Naive thymus-derived CD4-positive, alpha-beta T cell (primary cell): Measurements from ENCODE around the gene IGFBP4. TPM values are rescaled to one million over a fixed set of nuclear protein-coding genes. Genes with fewer than 3 reads are reported as not detected.

Experiments used
- ATAC-seq: fragments of 150-1000 bp; cut with Tn5 transposase; 2 replicates; pipeline ENCODE4 v1.10.0; 2021; ENCODE audit warnings: mild to moderate bottlenecking, moderate library complexity
- CTCF ChIA-PET: fragments of 350-600 bp; sonication (Branson Sonifier 250); formaldehyde crosslinking; loops from one replicate; lab custom pipeline; 2021; ENCODE audit warnings: antibody characterized with exemption; lab: Charles Lee
- POLR2A ChIA-PET: fragments of 350-600 bp; sonication (Branson Sonifier 250); formaldehyde crosslinking; loops from one replicate; lab custom pipeline; 2021; ENCODE audit warnings: antibody characterized with exemption, inconsistent platforms; lab: Charles Lee
- DNase-seq, 9 donors: peaks; one replicate each; pipeline versions ENCODE4 v3.0.0 to v3.0.0-alpha.2; 2020 to 2022; ENCODE audit warnings: mixed read lengths in 1 of 9
- H3K27ac ChIP-seq: one replicate; pipeline ENCODE4 v1.7.0; 2013; ENCODE audit warnings: mild to moderate bottlenecking, low read depth, low read length, moderate library complexity
- H3K27me3 ChIP-seq, 2 donors: one replicate each; pipeline ENCODE4 v1.7.0; 2013; ENCODE audit warnings: low read length in 2 of 2, mild to moderate bottlenecking in 2 of 2, moderate library complexity in 2 of 2; ENCODE audit not compliant: control insufficient read depth in 2 of 2, insufficient read depth in 2 of 2
- H3K36me3 ChIP-seq, 3 experiments: 1 replicate in 2 of 3; 2 replicates in 1 of 3; pipeline ENCODE4 v1.7.0; 2013; ENCODE audit warnings: low read length in 3 of 3, mild to moderate bottlenecking in 3 of 3, moderate library complexity in 1 of 3; ENCODE audit not compliant: insufficient read depth in 3 of 3, control insufficient read depth in 2 of 3
- H3K4me1 ChIP-seq, 2 donors: one replicate each; pipeline ENCODE4 v1.7.0; 2013; ENCODE audit warnings: low read length in 2 of 2, mild to moderate bottlenecking in 2 of 2, moderate library complexity in 1 of 2; ENCODE audit not compliant: control insufficient read depth in 2 of 2, insufficient read depth in 2 of 2
- H3K4me3 ChIP-seq: 2 replicates; pipeline ENCODE4 v1.7.0; 2013; ENCODE audit warnings: mild to moderate bottlenecking, low read length
- H3K9me3 ChIP-seq, 3 experiments: 1 replicate in 2 of 3; 2 replicates in 1 of 3; pipeline ENCODE4 v1.7.0; 2013; ENCODE audit warnings: low read length in 3 of 3; ENCODE audit not compliant: control insufficient read depth in 2 of 3
- H3K27ac Mint-ChIP-seq, 9 donors: one replicate each; pipeline ENCODE4 v1.8.0; 2020 to 2022; ENCODE audit warnings: mixed read lengths in 9 of 9, mild to moderate bottlenecking in 8 of 9, moderate library complexity in 5 of 9, inconsistent platforms in 2 of 9
- H3K27me3 Mint-ChIP-seq, 5 donors: one replicate each; pipeline ENCODE4 v1.8.0; 2021 to 2022; ENCODE audit warnings: mixed read lengths in 5 of 5, mild to moderate bottlenecking in 1 of 5
- H3K36me3 Mint-ChIP-seq, 5 donors: one replicate each; pipeline ENCODE4 v1.8.0; 2020 to 2022; ENCODE audit warnings: mixed read lengths in 5 of 5, mild to moderate bottlenecking in 3 of 5, inconsistent platforms in 1 of 5
- H3K4me1 Mint-ChIP-seq, 7 donors: one replicate each; pipeline ENCODE4 v1.8.0; 2020 to 2022; ENCODE audit warnings: mixed read lengths in 7 of 7, mild to moderate bottlenecking in 3 of 7, inconsistent platforms in 1 of 7
- H3K4me3 Mint-ChIP-seq, 10 donors: one replicate each; pipeline ENCODE4 v1.8.0; 2020 to 2022; ENCODE audit warnings: mild to moderate bottlenecking in 10 of 10, mixed read lengths in 10 of 10, moderate library complexity in 6 of 10, inconsistent platforms in 2 of 10
- H3K9me3 Mint-ChIP-seq, 11 donors: one replicate each; pipeline ENCODE4 v1.8.0; 2020 to 2022; ENCODE audit warnings: mixed read lengths in 11 of 11, mild to moderate bottlenecking in 4 of 11, inconsistent platforms in 1 of 11, moderate library complexity in 1 of 11
- intact Hi-C, 2 donors: fragments of 100-400 bp; cut with micrococcal nuclease; formaldehyde crosslinking; loops; one replicate each; pipeline ENCODE4 v1.15.1; 2023
- polyA plus RNA-seq, 2 donors: library from polyadenylated mRNA; unstranded; fragments of 300-500 nt; fragmentation: Illumina TruSeq; gene quantifications; one replicate each; pipeline ENCODE4 v1.2.3, GENCODE V29; 2021
- total RNA-seq, 6 experiments: library from RNA in 5 of 6; stranded (reverse) in 5 of 6; gene quantifications; 1 replicate in 5 of 6; 2 replicates in 1 of 6; pipeline ENCODE4 v1.2.3 and lab custom pipeline; 2021 to 2026

Gene IGFBP4
- total and polyA plus RNA-seq, 7 experiments from 2014 or later, result 0.45 to 116 (median 1.8) TPM

GRCh38 chr17:40485851-40486521, 42.7 kb downstream of the IGFBP4 start:
- Histone ChIP-seq H3K9me3 (no peaks in the 10 kb centered on the region), H3K36me3 (no peaks in the 10 kb centered on the region), H3K27ac (no peak overlapping the region), H3K27me3 (no peaks in the 10 kb centered on the region), H3K4me1 (peaks cover 28 to 32% of the 10 kb centered on the region in 2 donors), H3K4me3 (no peak overlapping the region)
- H3K27me3 Mint-ChIP-seq, result no peaks in the 10 kb centered on the region
- H3K9me3 Mint-ChIP-seq, result peaks cover 0 to 1% (median 0%) of the 10 kb centered on the region in 11 donors
- POLR2A ChIA-PET, result interaction anchor here (0.5 to 2.5 kb wide), 6 partner anchors 10 to 46 kb away, joined by 3 to 7 read pairs (median 4); no protein-coding TSS in a partner anchor
- peaks cover 33 to 85% (median 78%) of the 10 kb centered on the region in 7 donors for H3K4me1 Mint-ChIP-seq
- H3K36me3 Mint-ChIP-seq, result peaks cover 0 to under 1% (median 0%) of the 10 kb centered on the region in 5 donors
- H3K4me3 Mint-ChIP-seq, result peak overlapping the region in 2 of 10 donors; percentile 14 to 31
- intact Hi-C loops, result no loop called here
- DNase-seq, result peak in 7 of 9 donors; percentile 32 to 62 (median 45)
- CTCF ChIA-PET, result interaction anchor here (0.6 to 1.8 kb wide), 3 partner anchors 10 to 298 kb away, joined by 3 to 5 read pairs (median 4); no protein-coding TSS in a partner anchor
- ATAC-seq, result peak; percentile 65
- peak overlapping the region; percentile 4 to 99 (median 74) for H3K27ac Mint-ChIP-seq

GRCh38 chr17:40486522-40487370, 43.5 kb downstream of the IGFBP4 start:
- Histone ChIP-seq H3K9me3 (no peaks in the 10 kb centered on the region), H3K27ac (no peak overlapping the region), H3K27me3 (no peaks in the 10 kb centered on the region), H3K36me3 (no peaks in the 10 kb centered on the region), H3K4me3 (no peak overlapping the region), H3K4me1 (peaks cover 25 to 31% of the 10 kb centered on the region in 2 donors)
- POLR2A ChIA-PET, result interaction anchor here (0.5 to 1.1 kb wide), 4 partner anchors 10 to 40 kb away, joined by 3 to 6 read pairs (median 4); no protein-coding TSS in a partner anchor
- intact Hi-C loops, result no loop called here
- H3K9me3 Mint-ChIP-seq, result no peaks in the 10 kb centered on the region
- CTCF ChIA-PET, result interaction anchor here (0.7 kb wide), 1 partner anchor 10 kb away, joined by 3 read pairs; no protein-coding TSS in a partner anchor
- no peaks in the 10 kb centered on the region for H3K27me3 Mint-ChIP-seq
- H3K27ac Mint-ChIP-seq, result peak overlapping the region; percentile 4 to 99 (median 68)
- peaks cover 31 to 85% (median 78%) of the 10 kb centered on the region in 7 donors for H3K4me1 Mint-ChIP-seq
- peak overlapping the region in 1 of 10 donors; percentile 0 for H3K4me3 Mint-ChIP-seq
- H3K36me3 Mint-ChIP-seq, result peaks cover 0 to 2% (median 0%) of the 10 kb centered on the region in 5 donors
- ATAC-seq, result no peak
- DNase-seq, result no peak

GRCh38 chr17:40487371-40488020, 44.2 kb downstream of the IGFBP4 start:
- H3K27me3 Mint-ChIP-seq, result no peaks in the 10 kb centered on the region
- H3K27ac Mint-ChIP-seq, result peak overlapping the region in 5 of 9 donors; percentile 14 to 99 (median 62)
- no peak overlapping the region for H3K27ac ChIP-seq
- H3K36me3 ChIP-seq, result no peaks in the 10 kb centered on the region
- peaks cover 0 to 2% (median 0%) of the 10 kb centered on the region in 5 donors for H3K36me3 Mint-ChIP-seq
- H3K4me3 Mint-ChIP-seq, result no peak overlapping the region
- no peak for DNase-seq
- intact Hi-C loops, result loop anchor here in 1 of 2 donors (2.0 kb wide), 1 partner anchor 27 kb away; no protein-coding TSS in a partner anchor
- CTCF ChIA-PET, result interaction anchor here (1.1 kb wide), 1 partner anchor 46 kb away, joined by 4 read pairs; no protein-coding TSS in a partner anchor
- no peaks in the 10 kb centered on the region for H3K9me3 Mint-ChIP-seq
- no peak overlapping the region for H3K4me3 ChIP-seq
- ATAC-seq, result no peak
- no peaks in the 10 kb centered on the region for H3K9me3 ChIP-seq
- peaks cover 27 to 81% (median 73%) of the 10 kb centered on the region in 7 donors for H3K4me1 Mint-ChIP-seq
- POLR2A ChIA-PET, result interaction anchor here (1.2 kb wide), 1 partner anchor 10 kb away, joined by 3 read pairs; no protein-coding TSS in a partner anchor
- no peaks in the 10 kb centered on the region for H3K27me3 ChIP-seq
- H3K4me1 ChIP-seq, result peaks cover 20 to 27% of the 10 kb centered on the region in 2 donors

DNA sequence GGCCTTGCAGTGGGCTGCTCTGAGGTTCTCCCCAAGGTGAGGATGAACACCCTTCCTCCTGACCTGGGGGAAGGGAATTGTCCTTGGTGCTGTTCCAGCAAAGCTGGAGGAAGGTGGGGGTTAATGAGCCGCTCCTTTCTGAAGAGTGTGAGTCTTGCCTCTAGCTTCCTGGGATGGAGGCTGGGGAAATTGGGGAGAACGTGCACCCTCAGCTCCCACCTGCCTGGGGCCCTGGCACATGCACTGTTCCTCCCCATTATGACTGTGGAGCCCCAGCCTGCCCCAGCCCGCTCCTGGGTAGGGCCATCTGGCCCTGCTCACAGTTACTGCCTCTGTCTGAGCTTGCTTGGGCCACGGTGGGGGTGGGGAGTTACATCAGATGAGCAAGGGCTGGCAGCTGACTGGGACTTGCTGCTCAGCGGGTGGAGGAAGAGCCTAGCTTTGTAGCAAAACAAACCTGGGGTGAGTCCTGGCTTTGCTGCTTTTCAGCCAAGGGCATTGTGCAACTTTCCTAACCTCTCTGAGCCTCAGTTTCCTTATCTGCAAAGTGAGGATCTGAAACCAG, 47.1 kb downstream of the IGFBP4 start:
- CTCF ChIA-PET, result interaction anchor here (0.6 to 1.4 kb wide), 3 partner anchors 11 to 180 kb away, joined by 4 to 6 read pairs (median 5); no protein-coding TSS in a partner anchor
- Histone ChIP-seq H3K4me3 (no peak overlapping the region), H3K27me3 (no peaks in the 10 kb centered on the region), H3K4me1 (peaks cover 20 to 27% of the 10 kb centered on the region in 2 donors), H3K36me3 (no peaks in the 10 kb centered on the region), H3K27ac (no peak overlapping the region), H3K9me3 (no peaks in the 10 kb centered on the region)
- H3K4me1 Mint-ChIP-seq, result peaks cover 26 to 58% (median 49%) of the 10 kb centered on the region in 7 donors
- peak overlapping the region in 9 of 10 donors; percentile 21 to 78 (median 62) for H3K4me3 Mint-ChIP-seq
- H3K27ac Mint-ChIP-seq, result peak overlapping the region in 8 of 9 donors; percentile 14 to 90 (median 74)
- no peaks in the 10 kb centered on the region for H3K9me3 Mint-ChIP-seq
- peaks cover 0 to 5% (median 0%) of the 10 kb centered on the region in 5 donors for H3K36me3 Mint-ChIP-seq
- no peaks in the 10 kb centered on the region for H3K27me3 Mint-ChIP-seq
- POLR2A ChIA-PET, result interaction anchor here (0.7 to 2.7 kb wide), 11 partner anchors 9 to 102 kb away, joined by 3 to 16 read pairs (median 6); no protein-coding TSS in a partner anchor
- ATAC-seq (no peak), DNase-seq (peak in 1 of 9 donors; percentile 29)
- intact Hi-C loops, result loop anchor here in 1 of 2 donors (2.0 kb wide), 1 partner anchor 26 kb away; no protein-coding TSS in a partner anchor

DNA sequence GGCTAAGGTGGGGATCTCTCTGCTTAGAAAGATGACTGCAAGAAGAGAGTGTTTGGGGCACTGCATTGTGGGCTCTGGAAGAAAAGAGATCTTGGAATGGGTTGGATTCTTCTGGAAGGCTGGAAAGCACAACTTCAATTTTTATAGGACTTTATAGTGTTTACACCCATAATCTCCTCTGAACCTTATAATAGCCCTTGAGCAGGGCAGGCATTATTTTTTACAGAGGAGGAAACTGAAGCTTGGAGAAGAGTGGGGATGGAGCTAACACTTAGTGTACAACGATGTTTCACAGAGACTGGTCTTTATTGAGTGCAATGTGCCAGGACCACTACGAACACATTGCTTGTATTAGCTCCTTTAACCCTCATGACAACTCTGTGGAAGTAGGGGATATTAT, 47.7 kb downstream of the IGFBP4 start:
- Histone ChIP-seq H3K36me3 (no peaks in the 10 kb centered on the region), H3K27me3 (no peaks in the 10 kb centered on the region), H3K4me3 (no peak overlapping the region), H3K4me1 (peaks cover 20 to 27% of the 10 kb centered on the region in 2 donors), H3K27ac (no peak overlapping the region), H3K9me3 (no peaks in the 10 kb centered on the region)
- Mint-ChIP-seq H3K36me3 (peaks cover 0 to 7% (median 0%) of the 10 kb centered on the region in 5 donors), H3K4me1 (peaks cover 26 to 53% (median 44%) of the 10 kb centered on the region in 7 donors), H3K27ac (peak overlapping the region in 7 of 9 donors; percentile 69 to 90 (median 75)), H3K4me3 (peak overlapping the region in 9 of 10 donors; percentile 13 to 78 (median 62)), H3K27me3 (no peaks in the 10 kb centered on the region), H3K9me3 (no peaks in the 10 kb centered on the region)
- ChIA-PET POLR2A (interaction anchor here (0.6 to 2.7 kb wide), 10 partner anchors 9 to 1172 kb away, joined by 3 to 16 read pairs (median 6); no protein-coding TSS in a partner anchor), CTCF (interaction anchor here (0.6 to 1.4 kb wide), 2 partner anchors 11 to 130 kb away, joined by 3 to 4 read pairs; no protein-coding TSS in a partner anchor)
- DNase-seq (no peak), ATAC-seq (no peak)
- intact Hi-C loops, result loop anchor here in 1 of 2 donors (2.0 kb wide), 1 partner anchor 26 kb away; no protein-coding TSS in a partner anchor
